HG02943 (cell line): ENCODE results near the gene ATP11A.

Experiments
- ATAC-seq: cut with Tn5 transposase; IDR thresholded peaks from one replicate; pipeline ENCODE4 v1.9.1; 2021; ENCODE audit warnings: mild to moderate bottlenecking, low read depth, moderate library complexity; ENCODE audit not compliant: unreplicated experiment

Gene ATP11A

DNA sequence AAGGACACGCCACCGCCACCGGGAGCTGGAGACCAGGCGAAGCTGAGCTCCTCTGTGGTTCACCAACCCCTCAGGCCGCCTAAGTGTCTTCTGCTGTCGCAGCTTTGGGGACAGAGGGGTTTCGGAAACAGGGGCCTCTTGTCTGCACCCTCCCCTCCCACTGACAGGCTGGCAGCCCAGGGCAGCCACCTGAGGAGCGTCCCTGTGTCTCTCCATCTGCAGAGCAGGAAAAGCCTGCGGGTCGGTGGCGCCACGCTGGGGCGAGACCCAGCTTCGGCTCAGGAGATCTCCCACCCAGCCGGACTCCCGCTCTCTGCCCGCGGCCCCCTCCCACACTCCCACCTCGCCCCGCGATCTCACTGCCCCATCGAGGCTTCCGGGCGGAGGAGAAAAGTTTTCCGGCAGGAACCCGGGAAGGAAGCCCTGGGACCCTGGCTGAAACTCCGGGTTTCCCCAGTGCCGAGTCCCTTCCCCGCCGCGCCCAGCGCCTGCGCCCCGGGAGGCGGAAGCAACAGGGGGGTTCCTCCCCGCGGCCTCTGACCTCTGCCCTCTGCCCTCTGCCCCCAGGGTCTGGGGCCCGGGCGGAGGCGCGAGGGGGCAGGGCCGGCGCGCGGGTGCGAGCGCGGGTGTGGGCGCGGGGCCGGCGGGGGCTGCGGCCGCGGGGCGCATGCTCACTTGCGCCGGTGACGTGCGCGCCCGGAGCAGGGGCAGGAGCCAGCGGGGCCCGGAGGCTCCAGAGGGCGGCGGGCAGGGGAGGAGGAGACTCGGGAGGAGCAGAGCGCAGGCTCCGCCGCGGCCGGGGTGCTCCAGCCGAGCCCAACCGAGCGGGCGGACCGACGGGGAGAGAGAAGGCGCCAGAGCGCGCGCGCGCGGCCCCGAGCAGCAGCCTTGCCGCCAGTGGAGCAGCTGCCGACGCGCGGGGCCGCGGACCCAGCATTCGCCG lies at the start of gene ATP11A:
Gene ATP11A, plus strand, starts transcription at position 736 of the 943 bp plus-strand sequence. CDS start 379 bp downstream, outside the sequence.
- ATAC-seq: peak; percentile 76

DNA sequence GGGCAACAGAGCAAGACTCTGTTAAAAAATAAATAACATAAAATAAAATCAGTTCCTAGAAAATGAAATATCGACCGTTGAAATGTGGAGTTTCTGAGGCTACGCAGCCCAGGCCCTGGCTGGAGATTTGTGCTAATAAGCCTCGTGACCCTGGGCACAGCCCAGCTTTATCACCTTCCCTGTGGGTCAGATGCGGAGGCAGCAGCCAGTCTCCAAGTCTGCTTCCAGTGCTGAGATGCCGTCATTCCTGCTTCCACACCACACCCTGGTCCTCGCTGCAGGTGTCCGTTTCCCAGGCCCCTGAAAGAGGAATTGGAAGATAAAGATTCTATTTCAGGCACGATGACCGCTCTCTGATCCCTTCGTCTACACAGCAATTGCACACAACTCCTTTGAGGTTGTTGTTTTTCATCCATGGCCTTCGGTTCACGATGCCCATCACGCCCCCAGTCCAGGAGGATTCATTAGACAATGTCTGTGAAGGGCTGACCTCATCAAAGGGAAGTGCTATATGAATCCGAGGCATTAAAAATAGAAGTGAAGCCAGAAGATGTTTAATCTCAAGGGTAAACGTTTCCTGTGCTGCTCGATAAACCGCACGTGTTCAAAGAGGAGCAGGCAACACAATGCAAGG lies 48.3 kb upstream of the ATP11A start:
- no peak for ATAC-seq

DNA sequence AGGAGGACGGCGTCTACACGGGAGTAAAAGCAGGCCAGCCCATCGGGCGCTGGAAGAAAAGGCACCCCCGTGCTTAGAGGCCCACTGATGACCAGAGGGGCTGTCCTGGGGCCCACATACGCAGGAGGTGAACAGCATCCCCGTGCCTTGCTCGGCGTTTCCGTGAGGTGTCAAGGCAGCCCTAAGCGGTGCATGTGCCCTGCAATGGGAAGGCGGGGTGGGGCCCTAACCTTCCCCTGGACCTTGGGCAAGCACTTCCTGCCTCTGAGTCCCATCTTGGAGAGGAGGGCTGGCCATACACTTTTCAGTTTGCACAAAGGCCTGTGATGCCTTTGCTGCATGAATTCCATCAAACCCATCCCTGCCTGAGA lies 47.8 kb upstream of the ATP11A start:
- ATAC-seq: no peak

DNA sequence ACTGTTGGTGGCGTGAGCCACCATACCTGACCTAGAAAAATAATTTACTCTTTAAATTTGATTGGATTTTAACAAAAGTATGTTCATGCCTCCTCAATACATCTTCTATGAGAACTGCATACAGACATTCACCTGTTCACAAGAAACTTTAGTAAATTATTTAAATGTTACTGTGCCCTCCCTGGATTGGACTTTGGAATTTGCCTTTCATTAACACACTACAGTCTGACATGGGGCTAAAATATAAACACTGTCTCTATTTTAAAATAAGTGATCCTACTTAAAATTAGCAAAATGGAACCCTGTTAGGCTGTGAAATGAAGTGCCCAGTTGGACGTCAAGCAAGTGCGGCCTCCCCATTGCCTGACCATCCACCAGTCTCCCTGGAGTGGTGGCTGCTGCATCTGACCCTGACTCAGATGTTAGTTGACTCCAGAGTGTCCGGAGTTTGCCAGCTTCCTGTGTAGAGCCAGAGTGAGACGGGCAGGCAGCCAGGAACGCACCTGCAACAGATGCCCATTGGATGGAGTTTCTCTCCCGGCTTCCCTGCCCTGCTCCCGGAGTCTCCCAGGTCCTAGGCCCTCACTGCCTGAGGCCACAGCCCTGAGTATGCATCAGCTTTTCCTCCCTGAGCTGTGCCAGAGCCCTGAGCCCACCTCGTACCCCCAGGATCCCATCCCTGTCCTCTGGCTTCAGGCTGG lies 45.9 kb upstream of the ATP11A start:
- ATAC-seq: no peak

DNA sequence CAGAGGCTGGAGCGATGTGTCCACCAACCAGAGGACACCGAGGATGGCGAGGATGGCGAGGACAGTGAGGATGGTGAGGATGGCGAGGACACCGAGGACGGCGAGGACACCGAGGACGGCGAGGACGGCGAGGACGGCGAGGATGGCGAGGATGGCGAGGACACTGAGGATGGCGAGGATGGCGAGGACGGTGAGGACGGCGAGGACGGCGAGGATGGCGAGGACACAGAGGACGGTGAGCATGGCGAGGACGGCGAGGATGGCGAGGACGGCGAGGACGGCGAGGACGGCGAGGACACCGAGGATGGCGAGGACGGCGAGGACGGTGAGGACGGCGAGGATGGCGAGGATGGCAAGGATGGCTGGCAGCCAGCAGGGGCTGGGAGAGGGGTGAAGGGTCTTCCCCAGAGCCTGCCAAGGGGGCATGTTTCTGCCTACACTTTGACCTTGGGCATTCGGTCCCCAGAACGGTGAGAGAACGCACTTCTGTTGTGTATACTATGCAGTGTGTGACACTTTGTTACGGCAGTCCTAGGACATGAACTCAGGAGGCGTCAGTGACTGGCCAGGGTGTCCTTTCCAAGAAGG lies 44.4 kb upstream of the ATP11A start:
- no peak for ATAC-seq

DNA sequence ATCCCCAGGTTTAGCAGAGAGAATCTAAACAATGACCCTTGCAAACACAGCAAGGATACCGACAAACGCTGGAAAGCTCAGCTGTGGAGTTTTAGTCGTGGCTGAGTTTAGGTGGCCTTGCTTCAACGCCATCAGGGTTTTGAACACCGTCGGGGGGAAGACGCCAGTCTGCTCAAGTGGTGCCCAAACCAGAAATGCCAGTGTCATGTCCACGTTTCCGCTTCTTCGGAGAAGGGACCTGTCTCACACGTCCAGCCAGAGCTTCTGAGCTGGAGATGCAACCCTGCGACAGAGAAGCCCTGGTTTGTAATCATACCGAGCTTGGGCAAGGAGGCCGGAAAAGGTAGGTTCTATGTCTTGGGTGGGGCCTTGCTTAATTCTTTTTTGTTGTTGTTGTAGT lies 42.6 kb upstream of the ATP11A start:
- ATAC-seq: no peak

DNA sequence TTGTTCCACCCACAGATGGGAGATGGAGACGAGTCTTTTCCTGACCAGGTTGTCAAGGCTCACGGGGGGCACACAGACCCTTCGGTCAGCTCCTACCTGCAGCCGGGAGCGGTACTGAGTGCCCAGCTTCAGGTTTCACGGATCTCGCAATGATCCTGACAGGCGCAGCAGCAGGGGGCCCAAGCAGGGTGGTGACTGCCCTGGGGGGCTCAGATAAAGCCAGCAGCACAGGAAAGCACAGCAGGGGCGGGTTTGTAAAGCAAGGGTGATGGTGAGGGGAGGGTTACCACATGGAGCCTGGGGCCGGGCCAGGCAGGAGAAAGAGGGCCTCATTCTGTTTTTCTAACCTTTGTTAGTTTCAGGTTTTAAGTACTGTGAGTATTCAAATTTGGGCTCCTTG lies 41.7 kb upstream of the ATP11A start:
- ATAC-seq: no peak

DNA sequence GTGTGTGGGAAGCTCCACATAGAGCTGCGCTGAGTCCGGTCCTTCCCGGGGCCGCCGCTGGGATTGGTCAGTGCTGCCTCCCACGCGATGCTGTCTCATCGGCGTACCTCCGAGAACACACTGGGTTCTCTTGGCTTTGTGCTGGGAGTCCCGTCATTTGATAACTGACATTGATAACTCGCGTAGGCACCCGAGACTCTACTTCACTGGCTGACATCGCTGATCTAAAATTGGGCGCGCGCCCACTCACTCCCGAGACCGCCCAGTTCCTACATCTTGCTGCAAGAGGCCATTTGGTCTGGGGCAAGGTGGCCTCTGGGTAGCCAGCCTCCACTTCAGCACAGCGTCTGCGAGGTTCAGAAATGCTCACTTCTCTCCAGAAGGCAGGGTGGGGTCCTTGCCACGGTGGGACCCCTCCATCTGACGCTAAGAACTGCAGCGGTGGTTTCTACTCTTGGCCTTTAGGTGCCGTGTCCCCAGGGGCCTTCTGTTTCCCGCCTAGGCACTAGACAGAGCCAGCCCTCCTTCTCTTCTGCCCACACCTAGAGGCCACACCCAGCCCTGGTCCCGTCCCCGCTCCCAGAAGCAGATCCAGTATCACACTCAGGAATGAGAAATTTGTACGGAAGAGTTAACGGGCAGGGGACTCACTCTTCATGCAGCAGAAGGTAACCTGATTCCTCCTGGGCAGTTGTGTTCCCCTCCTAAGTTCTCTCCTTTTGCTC lies 40.7 kb upstream of the ATP11A start:
- ATAC-seq: no peak

DNA sequence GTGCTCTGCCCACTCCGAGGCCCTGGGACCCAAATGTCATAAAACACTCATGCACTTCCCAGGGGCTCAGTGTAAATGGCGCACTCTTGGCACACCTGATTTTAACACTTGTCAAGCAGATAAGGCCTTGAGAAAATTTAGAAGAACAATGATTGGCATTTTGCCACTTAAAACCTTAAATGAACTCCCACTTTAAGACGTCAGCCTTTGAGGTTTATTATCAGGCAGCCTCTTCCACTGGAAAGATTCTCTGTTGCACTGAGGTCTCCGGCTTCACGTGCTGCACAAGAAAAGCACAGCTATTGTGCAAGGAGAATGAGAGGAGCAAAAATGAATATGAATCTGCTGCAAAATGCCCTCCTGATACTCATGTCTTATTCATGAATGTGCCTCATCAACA lies 38.5 kb upstream of the ATP11A start:
- ATAC-seq: no peak

DNA sequence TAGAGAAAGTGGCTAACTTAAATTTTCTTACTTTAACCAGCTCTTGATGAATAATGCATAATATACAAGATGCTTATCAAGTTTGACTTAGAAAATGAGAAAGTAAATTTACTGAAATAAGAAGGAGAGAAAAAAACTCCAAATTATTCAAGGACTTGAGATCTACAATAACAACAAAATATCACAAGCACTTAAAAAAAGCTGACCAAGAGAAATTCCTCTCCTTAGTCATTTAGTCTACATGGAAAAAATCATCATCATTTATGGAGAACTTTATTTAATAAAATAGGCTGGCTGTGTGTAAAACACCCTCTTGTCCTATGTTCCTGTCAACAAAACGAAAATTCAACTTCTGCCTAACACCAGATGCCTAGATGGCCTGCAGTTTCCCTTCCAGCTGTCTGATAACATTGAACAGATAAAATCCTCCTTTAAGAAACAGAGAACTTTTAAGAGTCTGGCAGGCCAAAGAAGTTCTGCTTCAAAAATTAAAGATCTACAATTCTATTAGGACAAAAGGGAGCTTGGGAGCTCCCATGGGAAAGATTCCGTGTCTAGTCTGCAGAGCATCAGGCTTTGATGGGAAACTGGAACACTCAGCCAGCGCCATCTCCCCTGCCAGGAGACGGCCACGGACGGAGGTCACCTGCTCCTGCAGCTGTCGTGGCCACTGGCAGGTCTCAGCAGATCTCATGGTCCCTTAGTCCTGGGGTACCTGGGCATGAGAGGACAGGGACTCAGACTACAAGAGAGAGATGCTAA lies 37.9 kb upstream of the ATP11A start:
- ATAC-seq: no peak

DNA sequence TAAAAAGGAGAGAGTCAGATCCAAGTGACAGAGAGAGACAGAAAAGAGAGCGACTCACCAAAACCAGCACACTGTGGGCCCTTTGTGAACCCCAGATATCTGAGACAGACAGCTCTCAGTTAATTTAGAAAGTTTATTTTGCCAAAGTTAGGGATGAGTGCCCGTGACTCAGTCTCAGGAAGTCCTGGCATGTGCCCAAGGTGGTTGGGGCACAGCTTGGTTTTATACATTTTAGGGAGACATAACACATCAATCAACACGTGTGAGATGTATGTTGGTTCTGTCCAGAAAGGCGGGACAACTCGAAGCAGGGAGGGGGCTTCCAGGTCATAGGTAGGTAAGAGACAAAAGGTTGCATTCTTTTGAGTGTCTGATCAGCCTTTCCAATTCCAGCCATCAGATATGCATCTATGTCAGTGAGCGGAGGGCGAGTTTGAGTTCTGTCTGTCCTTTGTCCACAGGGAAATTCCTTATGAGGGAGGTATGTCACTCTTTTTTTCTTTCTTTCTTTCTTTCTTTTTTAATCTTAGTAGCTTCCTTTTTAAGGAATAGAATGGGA lies 37.2 kb upstream of the ATP11A start:
- no peak for ATAC-seq

DNA sequence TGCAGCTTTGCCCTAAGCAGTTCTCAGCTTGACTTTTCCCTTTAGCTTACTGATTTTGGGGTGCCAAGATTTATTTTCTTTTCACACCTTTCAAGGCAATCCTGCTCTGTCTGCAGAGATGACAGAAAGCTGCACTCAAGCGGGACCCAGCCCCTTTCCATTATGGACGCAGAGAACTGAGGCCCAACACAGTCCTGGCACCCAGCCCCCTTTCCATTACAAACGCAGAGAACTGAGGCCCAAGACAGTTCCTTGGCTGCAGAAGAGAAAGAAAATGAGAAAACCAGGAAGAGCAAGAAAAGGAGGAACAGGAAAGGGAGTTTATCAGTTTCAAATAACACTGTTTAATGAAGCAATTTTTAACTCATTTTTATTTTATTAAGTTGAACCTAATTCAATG lies 36.8 kb upstream of the ATP11A start:
- ATAC-seq: no peak

DNA sequence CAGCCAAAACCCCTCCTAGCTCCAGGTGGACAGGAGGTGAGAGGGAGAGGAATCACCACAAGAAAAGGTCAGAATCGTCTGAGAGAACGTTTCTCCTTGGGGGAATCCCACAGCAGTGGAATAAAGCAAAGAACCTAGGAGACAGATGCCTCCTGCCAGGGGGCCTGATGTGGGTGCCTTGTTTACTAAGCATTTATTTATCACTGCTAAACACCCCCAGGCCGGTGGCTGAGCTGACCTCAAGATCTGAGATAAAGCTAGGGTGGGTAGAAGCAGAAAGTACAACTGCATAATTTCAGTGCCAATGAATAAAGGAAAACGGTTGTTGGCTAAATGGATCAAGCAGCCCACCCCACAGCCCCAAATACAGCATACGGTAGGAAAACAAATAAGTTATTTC lies 33.9 kb upstream of the ATP11A start:
- no peak for ATAC-seq

DNA sequence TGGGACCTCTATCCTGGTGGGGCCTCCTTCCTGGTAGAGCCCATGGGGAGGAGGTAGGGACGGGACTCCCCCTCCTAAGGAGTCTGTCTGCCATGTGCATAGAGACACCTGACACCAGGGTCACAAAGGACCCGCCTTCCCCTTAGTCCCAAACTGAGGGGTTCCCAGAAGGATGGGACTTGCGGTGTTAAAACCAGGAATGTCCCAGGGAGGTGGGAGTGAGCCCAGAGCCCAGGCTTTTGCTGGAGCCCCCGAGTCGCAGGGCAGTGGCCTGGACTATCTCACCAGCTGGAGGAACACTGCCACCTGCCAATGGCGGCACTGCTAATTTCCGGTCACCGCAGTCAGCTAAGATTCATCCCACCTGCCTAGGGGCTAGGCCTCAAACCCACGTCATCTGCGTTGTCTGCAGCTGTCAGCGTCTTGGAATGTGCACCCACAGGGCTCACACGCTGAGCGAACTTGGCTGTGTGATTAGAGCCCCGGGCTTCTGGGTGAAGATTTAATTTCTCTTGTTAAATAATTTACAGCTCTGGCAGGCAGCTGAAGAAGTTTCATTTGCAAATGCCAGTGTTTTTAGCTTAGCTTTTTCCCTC lies 31.9 kb upstream of the ATP11A start:
- no peak for ATAC-seq

DNA sequence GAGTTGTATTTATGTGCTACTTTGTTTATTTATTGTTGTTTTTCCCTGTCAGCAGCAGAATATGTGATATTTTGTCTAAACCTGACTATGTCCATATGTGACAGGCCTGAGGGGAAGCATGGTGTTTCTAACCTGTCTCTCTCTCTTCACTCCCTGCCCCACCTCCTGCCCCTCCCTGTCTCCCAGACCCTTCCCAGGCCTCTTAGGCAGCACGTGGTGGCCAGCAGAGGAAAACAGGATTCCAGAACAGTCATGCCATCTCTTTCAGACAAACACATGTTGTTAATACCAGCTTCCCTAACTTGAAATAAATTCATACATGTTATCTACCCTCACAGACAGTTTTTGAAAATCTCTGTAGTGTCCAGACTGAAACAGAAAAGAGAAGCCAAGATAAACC lies 31.0 kb upstream of the ATP11A start:
- ATAC-seq: no peak

DNA sequence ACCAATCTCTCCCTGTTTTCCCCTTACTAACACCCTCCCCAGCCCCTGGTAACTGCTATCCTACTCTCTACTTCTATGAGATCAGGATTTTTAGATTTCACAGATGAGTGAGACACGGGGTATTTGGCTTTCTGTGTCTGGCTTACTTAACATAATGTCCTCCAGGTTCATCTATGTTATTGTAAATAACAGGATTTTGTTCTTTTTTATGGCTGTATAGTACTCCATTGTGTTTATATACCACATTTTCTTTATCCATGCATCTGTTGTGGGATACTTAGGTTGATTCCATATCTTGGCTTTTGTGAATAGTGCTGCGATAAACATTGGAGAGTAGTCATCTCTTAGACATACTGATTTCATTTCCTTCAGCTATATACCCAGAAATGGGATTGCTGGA lies 28.5 kb upstream of the ATP11A start:
- no peak for ATAC-seq

DNA sequence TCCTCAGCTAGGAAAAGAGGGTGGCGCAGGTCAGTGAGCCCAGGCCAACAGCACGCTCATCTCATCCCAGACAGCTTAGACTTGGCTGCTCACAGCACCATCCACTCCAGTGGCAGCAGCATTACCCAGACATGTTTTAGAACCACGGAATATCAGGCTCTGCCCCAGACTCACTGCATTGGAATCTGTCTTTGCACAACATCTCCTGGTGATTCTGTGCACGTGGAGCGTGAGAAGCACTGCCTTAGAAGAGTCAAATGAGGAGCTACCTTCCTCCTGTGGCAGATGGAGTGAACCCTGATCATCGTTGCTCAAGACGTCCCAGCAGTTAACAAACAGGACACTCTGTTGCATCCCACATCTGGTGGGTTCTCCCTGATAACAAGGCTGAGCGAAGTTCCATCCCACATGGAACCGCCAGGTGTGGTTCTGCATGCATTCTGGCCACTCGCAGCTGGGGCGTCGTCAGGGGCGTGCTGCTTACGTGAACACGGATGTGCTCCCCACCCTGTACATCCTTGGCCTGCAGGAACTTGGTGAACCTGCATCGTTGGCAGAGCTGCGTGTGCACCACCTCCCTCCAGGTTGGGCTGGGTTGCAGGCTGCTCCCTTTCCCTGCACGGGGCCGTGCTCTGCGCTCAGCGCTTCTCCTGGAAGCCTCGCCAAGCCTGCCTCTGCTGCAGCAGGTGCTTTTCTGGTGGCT lies 25.2 kb upstream of the ATP11A start:
- ATAC-seq: no peak

DNA sequence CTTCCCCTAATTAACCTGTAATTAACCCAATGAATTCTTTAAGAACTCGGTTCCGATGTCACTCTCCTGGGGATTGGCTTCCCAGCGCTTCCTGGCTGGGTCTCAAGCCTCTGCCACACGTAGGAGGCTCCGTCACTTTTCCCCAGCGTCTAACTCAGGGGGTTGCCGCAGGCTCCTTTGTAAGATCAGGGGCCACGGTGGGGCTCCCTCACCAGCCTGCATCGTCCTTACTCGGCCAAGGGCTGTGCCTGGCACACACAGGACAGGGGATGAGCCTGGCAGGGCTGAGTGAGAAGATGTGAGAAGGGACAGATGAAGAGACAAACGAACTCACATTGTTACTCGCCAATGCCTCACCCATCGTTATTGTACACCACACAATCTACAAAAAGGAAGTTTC lies 20.9 kb upstream of the ATP11A start:
- ATAC-seq: no peak
